H9 (cell line): Measurements from ENCODE around the gene CETP. TPM values are rescaled to one million over a fixed set of nuclear protein-coding genes. Genes with fewer than 3 reads are reported as not detected.

ENCODE experiments used
- DNase-seq: peaks from one replicate; pipeline ENCODE4 v3.0.0-alpha.2; 2017
- H2AFZ ChIP-seq: one replicate; pipeline ENCODE4 v1.6.1; 2013; ENCODE audit warnings: mild to moderate bottlenecking, low read length, control low read depth, moderate library complexity
- H2AK5ac ChIP-seq: 2 replicates; pipeline ENCODE4 v1.6.1; 2013; ENCODE audit warnings: low read length, control low read depth, mixed read lengths; ENCODE audit not compliant: insufficient read length
- H2BK120ac ChIP-seq: one replicate; pipeline ENCODE4 v1.6.1; 2013; ENCODE audit warnings: low read depth, mild to moderate bottlenecking, low read length, control low read depth, inconsistent platforms; ENCODE audit not compliant: poor library complexity, severe bottlenecking
- H2BK12ac ChIP-seq: 2 replicates; pipeline ENCODE4 v1.6.1; 2013; ENCODE audit warnings: low read length, control low read depth, mixed read lengths, low read depth; ENCODE audit not compliant: insufficient read length
- H2BK15ac ChIP-seq: 2 replicates; pipeline ENCODE4 v1.6.1; 2013; ENCODE audit warnings: low read depth, low read length, control low read depth
- H2BK20ac ChIP-seq: one replicate; pipeline ENCODE4 v1.6.1; 2013; ENCODE audit warnings: low read depth, mild to moderate bottlenecking, low read length, control low read depth, inconsistent platforms; ENCODE audit not compliant: poor library complexity, severe bottlenecking
- H2BK5ac ChIP-seq: 2 replicates; pipeline ENCODE4 v1.6.1; 2013; ENCODE audit warnings: low read length, control low read depth, mixed read lengths; ENCODE audit not compliant: insufficient read length
- H3K14ac ChIP-seq: 2 replicates; pipeline ENCODE4 v1.6.1; 2013; ENCODE audit warnings: low read length, control low read depth; ENCODE audit not compliant: insufficient read depth
- H3K18ac ChIP-seq: 2 replicates; pipeline ENCODE4 v1.6.1; 2013; ENCODE audit warnings: low read depth, mild to moderate bottlenecking, mixed read lengths, low read length, control low read depth; ENCODE audit not compliant: insufficient read length
- H3K23ac ChIP-seq: 2 replicates; pipeline ENCODE4 v1.6.1; 2013; ENCODE audit warnings: low read length, control low read depth, mixed read lengths, low read depth; ENCODE audit not compliant: insufficient read length
- H3K23me2 ChIP-seq: 2 replicates; pipeline ENCODE4 v1.6.1; 2013; ENCODE audit warnings: low read depth, mild to moderate bottlenecking, mixed read lengths, low read length, control low read depth; ENCODE audit not compliant: insufficient read length, poor library complexity, severe bottlenecking
- H3K27ac ChIP-seq: 2 replicates; pipeline ENCODE4 v1.5.1; 2013; ENCODE audit warnings: low read length, control low read depth, mixed read lengths, low read depth; ENCODE audit not compliant: insufficient read length
- H3K27me3 ChIP-seq: 2 replicates; pipeline ENCODE4 v1.6.1; 2013; ENCODE audit warnings: low read length, control low read depth, inconsistent platforms; ENCODE audit not compliant: insufficient read depth
- H3K4ac ChIP-seq: 2 replicates; pipeline ENCODE4 v1.6.1; 2013; ENCODE audit warnings: low read depth, mild to moderate bottlenecking, control low read depth, inconsistent platforms, low read length, moderate library complexity
- H3K4me1 ChIP-seq: 2 replicates; pipeline ENCODE4 v1.6.1; 2013; ENCODE audit warnings: low read length, control low read depth, inconsistent platforms; ENCODE audit not compliant: insufficient read depth
- H3K4me2 ChIP-seq: 2 replicates; pipeline ENCODE4 v1.6.1; 2013; ENCODE audit warnings: low read length, control low read depth, mixed read lengths; ENCODE audit not compliant: insufficient read length, insufficient read depth
- H3K56ac ChIP-seq: 2 replicates; pipeline ENCODE4 v1.6.1; 2013; ENCODE audit warnings: low read depth, mild to moderate bottlenecking, mixed read lengths, low read length, control low read depth; ENCODE audit not compliant: insufficient read length
- H3K79me1 ChIP-seq: 2 replicates; pipeline ENCODE4 v1.6.1; 2013; ENCODE audit warnings: low read depth, mild to moderate bottlenecking, moderate library complexity, low read length, control low read depth, inconsistent platforms; ENCODE audit not compliant: insufficient read depth, poor library complexity, severe bottlenecking
- H3K79me2 ChIP-seq: 2 replicates; pipeline ENCODE4 v1.6.1; 2013; ENCODE audit warnings: low read length, control low read depth, inconsistent platforms; ENCODE audit not compliant: insufficient read depth
- H3K9ac ChIP-seq: 2 replicates; pipeline ENCODE4 v1.6.1; 2013; ENCODE audit warnings: low read length, control low read depth, mixed read lengths; ENCODE audit not compliant: insufficient read length; ENCODE audit errors: extremely low read depth
- H3K9me3 ChIP-seq: one replicate; pipeline ENCODE4 v1.6.1; 2013; ENCODE audit warnings: low read depth, low read length, inconsistent platforms; ENCODE audit not compliant: control insufficient read depth
- H3T11ph ChIP-seq: one replicate; pipeline ENCODE4 v1.6.1; 2013; ENCODE audit warnings: mild to moderate bottlenecking, low read length, control low read depth, inconsistent platforms
- H4K20me1 ChIP-seq: one replicate; pipeline ENCODE4 v1.6.1; 2013; ENCODE audit not compliant: control insufficient read depth, insufficient read length, insufficient read depth
- H4K5ac ChIP-seq: 2 replicates; pipeline ENCODE4 v1.6.1; 2013; ENCODE audit warnings: low read depth, mild to moderate bottlenecking, mixed read lengths, low read length, control low read depth; ENCODE audit not compliant: insufficient read length
- H4K8ac ChIP-seq: replicated peaks from 2 replicates; pipeline ENCODE4 v1.6.1; 2013; ENCODE audit warnings: low read length, control low read depth, mixed read lengths, low read depth; ENCODE audit not compliant: insufficient read length
- H4K91ac ChIP-seq: 2 replicates; pipeline ENCODE4 v1.6.1; 2013; ENCODE audit warnings: low read depth, mild to moderate bottlenecking, moderate library complexity, mixed read lengths, low read length, control low read depth; ENCODE audit not compliant: insufficient read length
- H3K27ac Mint-ChIP-seq, 3 experiments: 2 replicates in 2 of 3; 3 replicates in 1 of 3; pipeline ENCODE4 v1.8.0; 2020 to 2021; ENCODE audit warnings: mixed read lengths in 3 of 3, mild to moderate bottlenecking in 1 of 3, moderate library complexity in 1 of 3
- H3K27me3 Mint-ChIP-seq: 2 replicates; pipeline ENCODE4 v1.8.0; 2021; ENCODE audit warnings: low read depth, mild to moderate bottlenecking, moderate library complexity, mixed read lengths
- H3K36me3 Mint-ChIP-seq, 3 experiments: 2 replicates in 2 of 3; 3 replicates in 1 of 3; pipeline ENCODE4 v1.8.0; 2020 to 2021; ENCODE audit warnings: low read depth in 3 of 3, mixed read lengths in 3 of 3; ENCODE audit not compliant: insufficient read depth in 1 of 3
- H3K4me1 Mint-ChIP-seq, 2 experiments: 2 replicates each; pipeline ENCODE4 v1.8.0; 2020; ENCODE audit warnings: mixed read lengths in 2 of 2
- H3K4me3 Mint-ChIP-seq, 2 experiments: 2 replicates in 1 of 2; 3 replicates in 1 of 2; pipeline ENCODE4 v1.8.0; 2020 to 2021; ENCODE audit warnings: mild to moderate bottlenecking in 2 of 2, mixed read lengths in 2 of 2, moderate library complexity in 1 of 2
- H3K9me3 Mint-ChIP-seq, 2 experiments: 2 replicates in 1 of 2; 3 replicates in 1 of 2; pipeline ENCODE4 v1.8.0; 2020; ENCODE audit warnings: mild to moderate bottlenecking in 2 of 2, mixed read lengths in 2 of 2, moderate library complexity in 1 of 2
- WGBS: extraction: QIAGEN DNeasy Blood & Tissue Kit; methylation state at CpG from one replicate; pipeline ENCODE4 v1.1.7; 2013; ENCODE audit warnings: missing lambda C conversion rate, low lambda C conversion rate, mixed read lengths; ENCODE audit not compliant: insufficient read length; ENCODE audit errors: extremely low coverage; 5-methylcytosine and 5-hydroxymethylcytosine counted together
- total RNA-seq: library from RNA; stranded (reverse); gene quantifications from 2 replicates; pipeline ENCODE4 v1.2.1, GENCODE V29; 2021
- TF ChIP-seq, protein P1 (sequence below): fragments of 200-600 bp; sonication (generic); conservative IDR thresholded peaks from 3 replicates; pipeline ENCODE4 v1.8.0; 2021; ENCODE audit warnings: antibody characterized with exemption, mild to moderate bottlenecking

The CETP gene
- total RNA-seq, 1 experiment from 2014 or later: not detected

DNA sequence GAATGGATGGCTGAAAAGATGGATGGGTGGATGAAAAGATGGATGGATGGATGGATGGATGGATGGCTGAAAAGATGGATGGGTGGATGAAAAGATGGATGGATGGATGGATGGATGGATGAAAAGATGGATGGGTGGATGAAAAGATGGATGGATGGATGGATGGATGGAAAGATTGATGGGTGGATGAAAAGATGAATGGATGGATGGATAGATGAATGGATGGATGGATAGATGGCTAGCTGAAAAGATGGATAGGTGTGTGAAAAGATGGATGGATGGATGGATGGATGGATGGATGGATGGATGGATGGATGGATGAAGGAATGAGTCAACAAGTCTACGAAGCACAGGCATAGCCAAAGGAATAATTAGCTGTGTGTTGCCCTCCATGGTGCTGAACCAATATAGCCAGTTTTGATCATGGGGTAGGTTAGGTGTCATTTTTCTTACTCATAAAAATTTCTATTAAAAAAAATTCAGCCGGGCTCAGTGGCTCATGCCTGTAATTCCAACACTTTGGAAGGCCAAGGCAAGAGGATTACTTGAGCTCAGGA lies 68.7 kb downstream of the CETP start:
- Histone ChIP-seq H3K4ac (no peak overlapping the region), H4K20me1 (no peaks in the 10 kb centered on the region), H2BK5ac (no peak overlapping the region), H2BK20ac (no peak overlapping the region), H3K9me3 (no peaks in the 10 kb centered on the region), H3K23ac (no peak overlapping the region), H3K27ac (no peak overlapping the region), H3K79me1 (no peaks in the 10 kb centered on the region), H4K8ac (no peak overlapping the region), H3K9ac (no peak overlapping the region), H3K14ac (no peak overlapping the region), H3K18ac (no peak overlapping the region), H4K91ac (no peak overlapping the region), H2AK5ac (no peak overlapping the region), H3K23me2 (no peaks in the 10 kb centered on the region), H2AFZ (no peak overlapping the region), H2BK120ac (no peak overlapping the region), H4K5ac (no peak overlapping the region), H3K4me1 (no peaks in the 10 kb centered on the region; the same call in 1 of the 2 replicates), H3K27me3 (no peaks in the 10 kb centered on the region), H3K79me2 (no peaks in the 10 kb centered on the region), H2BK15ac (no peak overlapping the region), H2BK12ac (no peak overlapping the region), H3K56ac (no peak overlapping the region), H3K4me2 (no peak overlapping the region), H3T11ph (no peak overlapping the region)
- no CpG with 5 or more reads among the region's 2 CpGs for WGBS
- H3K4me1 Mint-ChIP-seq: peaks cover 9 to 12% of the 10 kb centered on the region in 2 experiments; a peak in 3 of 4 replicates
- no peaks in the 10 kb centered on the region for H3K9me3 Mint-ChIP-seq
- TF ChIP-seq, protein P1, sequence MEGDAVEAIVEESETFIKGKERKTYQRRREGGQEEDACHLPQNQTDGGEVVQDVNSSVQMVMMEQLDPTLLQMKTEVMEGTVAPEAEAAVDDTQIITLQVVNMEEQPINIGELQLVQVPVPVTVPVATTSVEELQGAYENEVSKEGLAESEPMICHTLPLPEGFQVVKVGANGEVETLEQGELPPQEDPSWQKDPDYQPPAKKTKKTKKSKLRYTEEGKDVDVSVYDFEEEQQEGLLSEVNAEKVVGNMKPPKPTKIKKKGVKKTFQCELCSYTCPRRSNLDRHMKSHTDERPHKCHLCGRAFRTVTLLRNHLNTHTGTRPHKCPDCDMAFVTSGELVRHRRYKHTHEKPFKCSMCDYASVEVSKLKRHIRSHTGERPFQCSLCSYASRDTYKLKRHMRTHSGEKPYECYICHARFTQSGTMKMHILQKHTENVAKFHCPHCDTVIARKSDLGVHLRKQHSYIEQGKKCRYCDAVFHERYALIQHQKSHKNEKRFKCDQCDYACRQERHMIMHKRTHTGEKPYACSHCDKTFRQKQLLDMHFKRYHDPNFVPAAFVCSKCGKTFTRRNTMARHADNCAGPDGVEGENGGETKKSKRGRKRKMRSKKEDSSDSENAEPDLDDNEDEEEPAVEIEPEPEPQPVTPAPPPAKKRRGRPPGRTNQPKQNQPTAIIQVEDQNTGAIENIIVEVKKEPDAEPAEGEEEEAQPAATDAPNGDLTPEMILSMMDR: no peak
- H3K27me3 Mint-ChIP-seq: peaks cover 4% of the 10 kb centered on the region
- H3K36me3 Mint-ChIP-seq: no peaks in the 10 kb centered on the region
- no peak for DNase-seq
- H3K4me3 Mint-ChIP-seq: no peak overlapping the region
- no peak overlapping the region for H3K27ac Mint-ChIP-seq
